Choroid plexus epithelial cell (primary cell): Measurements from ENCODE around the gene DEPDC5.

Source experiments
- DNase-seq: peaks from one replicate; pipeline ENCODE4 v3.0.0-alpha.2; 2010; ENCODE audit warnings: low read depth
- H3K4me3 ChIP-seq: 2 replicates; pipeline ENCODE4 v1.5.1; 2011; ENCODE audit warnings: low read depth, mild to moderate bottlenecking, control low read depth, low read length, moderate library complexity
- CTCF ChIP-seq: conservative IDR thresholded peaks from 2 replicates; pipeline ENCODE4 v1.5.1; 2011; ENCODE audit warnings: low read depth, mild to moderate bottlenecking, control low read depth, inconsistent platforms, low read length, moderate library complexity

The DEPDC5 gene

DNA sequence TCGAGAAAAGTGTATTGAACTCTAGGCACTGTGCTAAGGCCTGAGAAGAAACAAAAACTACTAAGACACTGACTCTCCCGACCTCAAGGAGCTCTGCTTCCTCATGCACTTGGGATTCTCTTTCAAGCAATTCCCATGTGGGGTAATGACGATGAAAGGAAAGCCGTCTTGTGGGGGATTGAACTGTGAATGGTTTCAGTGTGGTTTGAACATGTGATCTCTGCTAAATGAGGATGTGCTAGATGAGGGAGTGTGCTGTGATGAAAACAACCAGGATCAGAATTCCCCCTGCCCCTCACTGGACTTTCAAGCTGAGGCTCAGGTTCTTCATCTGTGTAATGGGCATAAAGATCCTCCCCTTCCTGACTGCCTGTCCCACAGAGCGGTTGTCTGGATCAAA is 74.9 kb downstream of the DEPDC5 start:
- no peak overlapping the region for H3K4me3 ChIP-seq
- peak; percentile 26 for DNase-seq
- TF ChIP-seq CTCF, result no peak

- DNase-seq, result peak; percentile 92
- H3K4me3 ChIP-seq, result no peak overlapping the region
- TF ChIP-seq CTCF, result no peak
Measured at GRCh38 chr22:31829505-31829904, 75.7 kb downstream of the DEPDC5 start.

- TF ChIP-seq CTCF, result no peak
- DNase-seq, result no peak
Measured at GRCh38 chr22:31830721-31831070, 76.9 kb downstream of the DEPDC5 start.

GRCh38 chr22:31833930-31834329 is 80.1 kb downstream of the DEPDC5 start:
- TF ChIP-seq CTCF, result no peak
- DNase-seq, result no peak
- H3K4me3 ChIP-seq, result no peak overlapping the region

More at GRCh38 chr22:31830721-31831070, 76.9 kb downstream of the DEPDC5 start:
- no peak overlapping the region for H3K4me3 ChIP-seq

- no peak for DNase-seq
- TF ChIP-seq CTCF, result peak; percentile 29
- H3K4me3 ChIP-seq, result no peak overlapping the region
Measured at GRCh38 chr22:31836010-31836409, 82.2 kb downstream of the DEPDC5 start.

- no peak for TF ChIP-seq CTCF
- H3K4me3 ChIP-seq, result no peak overlapping the region
- no peak for DNase-seq
Measured at GRCh38 chr22:31838917-31839316, 85.1 kb downstream of the DEPDC5 start.

DNA sequence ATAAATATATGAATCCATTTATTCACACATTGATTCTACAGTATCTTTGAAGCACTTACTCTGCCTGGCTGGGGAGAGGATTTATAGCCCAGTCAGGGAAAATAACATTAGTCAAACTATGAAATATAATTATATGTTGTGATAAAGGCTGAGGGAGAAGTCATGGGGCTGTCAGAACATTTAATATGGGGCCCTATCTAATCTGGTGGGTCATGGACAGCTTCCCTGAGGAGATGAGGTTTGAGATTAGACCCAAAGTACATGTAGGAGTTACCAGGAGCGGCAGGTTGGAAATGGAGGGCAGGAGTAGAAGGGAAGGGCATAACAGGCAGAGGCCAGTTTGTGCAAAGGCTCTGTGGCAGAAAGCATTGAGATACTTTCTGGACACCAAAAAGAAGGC is 86.2 kb downstream of the DEPDC5 start:
- H3K4me3 ChIP-seq, result no peak overlapping the region
- DNase-seq, result no peak
- no peak for TF ChIP-seq CTCF
